H9 (cell line): Measurements from ENCODE around the gene POU2F1. TPM values are rescaled to one million over a fixed set of nuclear protein-coding genes. Genes with fewer than 3 reads are reported as not detected.

Experiments used
- DNase-seq: peaks from one replicate; pipeline ENCODE4 v3.0.0-alpha.2; 2017
- H2AFZ ChIP-seq: one replicate; pipeline ENCODE4 v1.6.1; 2013; ENCODE audit warnings: mild to moderate bottlenecking, low read length, control low read depth, moderate library complexity
- H2AK5ac ChIP-seq: 2 replicates; pipeline ENCODE4 v1.6.1; 2013; ENCODE audit warnings: low read length, control low read depth, mixed read lengths; ENCODE audit not compliant: insufficient read length
- H2BK120ac ChIP-seq: one replicate; pipeline ENCODE4 v1.6.1; 2013; ENCODE audit warnings: low read depth, mild to moderate bottlenecking, low read length, control low read depth, inconsistent platforms; ENCODE audit not compliant: poor library complexity, severe bottlenecking
- H2BK12ac ChIP-seq: 2 replicates; pipeline ENCODE4 v1.6.1; 2013; ENCODE audit warnings: low read length, control low read depth, mixed read lengths, low read depth; ENCODE audit not compliant: insufficient read length
- H2BK15ac ChIP-seq: 2 replicates; pipeline ENCODE4 v1.6.1; 2013; ENCODE audit warnings: low read depth, low read length, control low read depth
- H2BK20ac ChIP-seq: one replicate; pipeline ENCODE4 v1.6.1; 2013; ENCODE audit warnings: low read depth, mild to moderate bottlenecking, low read length, control low read depth, inconsistent platforms; ENCODE audit not compliant: poor library complexity, severe bottlenecking
- H2BK5ac ChIP-seq: 2 replicates; pipeline ENCODE4 v1.6.1; 2013; ENCODE audit warnings: low read length, control low read depth, mixed read lengths; ENCODE audit not compliant: insufficient read length
- H3K14ac ChIP-seq: 2 replicates; pipeline ENCODE4 v1.6.1; 2013; ENCODE audit warnings: low read length, control low read depth; ENCODE audit not compliant: insufficient read depth
- H3K18ac ChIP-seq: 2 replicates; pipeline ENCODE4 v1.6.1; 2013; ENCODE audit warnings: low read depth, mild to moderate bottlenecking, mixed read lengths, low read length, control low read depth; ENCODE audit not compliant: insufficient read length
- H3K23ac ChIP-seq: 2 replicates; pipeline ENCODE4 v1.6.1; 2013; ENCODE audit warnings: low read length, control low read depth, mixed read lengths, low read depth; ENCODE audit not compliant: insufficient read length
- H3K23me2 ChIP-seq: 2 replicates; pipeline ENCODE4 v1.6.1; 2013; ENCODE audit warnings: low read depth, mild to moderate bottlenecking, mixed read lengths, low read length, control low read depth; ENCODE audit not compliant: insufficient read length, poor library complexity, severe bottlenecking
- H3K27ac ChIP-seq: 2 replicates; pipeline ENCODE4 v1.5.1; 2013; ENCODE audit warnings: low read length, control low read depth, mixed read lengths, low read depth; ENCODE audit not compliant: insufficient read length
- H3K27me3 ChIP-seq: 2 replicates; pipeline ENCODE4 v1.6.1; 2013; ENCODE audit warnings: low read length, control low read depth, inconsistent platforms; ENCODE audit not compliant: insufficient read depth
- H3K4ac ChIP-seq: 2 replicates; pipeline ENCODE4 v1.6.1; 2013; ENCODE audit warnings: low read depth, mild to moderate bottlenecking, control low read depth, inconsistent platforms, low read length, moderate library complexity
- H3K4me1 ChIP-seq: 2 replicates; pipeline ENCODE4 v1.6.1; 2013; ENCODE audit warnings: low read length, control low read depth, inconsistent platforms; ENCODE audit not compliant: insufficient read depth
- H3K4me2 ChIP-seq: 2 replicates; pipeline ENCODE4 v1.6.1; 2013; ENCODE audit warnings: low read length, control low read depth, mixed read lengths; ENCODE audit not compliant: insufficient read length, insufficient read depth
- H3K56ac ChIP-seq: 2 replicates; pipeline ENCODE4 v1.6.1; 2013; ENCODE audit warnings: low read depth, mild to moderate bottlenecking, mixed read lengths, low read length, control low read depth; ENCODE audit not compliant: insufficient read length
- H3K79me1 ChIP-seq: 2 replicates; pipeline ENCODE4 v1.6.1; 2013; ENCODE audit warnings: low read depth, mild to moderate bottlenecking, moderate library complexity, low read length, control low read depth, inconsistent platforms; ENCODE audit not compliant: insufficient read depth, poor library complexity, severe bottlenecking
- H3K79me2 ChIP-seq: 2 replicates; pipeline ENCODE4 v1.6.1; 2013; ENCODE audit warnings: low read length, control low read depth, inconsistent platforms; ENCODE audit not compliant: insufficient read depth
- H3K9ac ChIP-seq: 2 replicates; pipeline ENCODE4 v1.6.1; 2013; ENCODE audit warnings: low read length, control low read depth, mixed read lengths; ENCODE audit not compliant: insufficient read length; ENCODE audit errors: extremely low read depth
- H3K9me3 ChIP-seq: one replicate; pipeline ENCODE4 v1.6.1; 2013; ENCODE audit warnings: low read depth, low read length, inconsistent platforms; ENCODE audit not compliant: control insufficient read depth
- H3T11ph ChIP-seq: one replicate; pipeline ENCODE4 v1.6.1; 2013; ENCODE audit warnings: mild to moderate bottlenecking, low read length, control low read depth, inconsistent platforms
- H4K20me1 ChIP-seq: one replicate; pipeline ENCODE4 v1.6.1; 2013; ENCODE audit not compliant: control insufficient read depth, insufficient read length, insufficient read depth
- H4K5ac ChIP-seq: 2 replicates; pipeline ENCODE4 v1.6.1; 2013; ENCODE audit warnings: low read depth, mild to moderate bottlenecking, mixed read lengths, low read length, control low read depth; ENCODE audit not compliant: insufficient read length
- H4K8ac ChIP-seq: replicated peaks from 2 replicates; pipeline ENCODE4 v1.6.1; 2013; ENCODE audit warnings: low read length, control low read depth, mixed read lengths, low read depth; ENCODE audit not compliant: insufficient read length
- H4K91ac ChIP-seq: 2 replicates; pipeline ENCODE4 v1.6.1; 2013; ENCODE audit warnings: low read depth, mild to moderate bottlenecking, moderate library complexity, mixed read lengths, low read length, control low read depth; ENCODE audit not compliant: insufficient read length
- H3K27ac Mint-ChIP-seq, 3 experiments: 2 replicates in 2 of 3; 3 replicates in 1 of 3; pipeline ENCODE4 v1.8.0; 2020 to 2021; ENCODE audit warnings: mixed read lengths in 3 of 3, mild to moderate bottlenecking in 1 of 3, moderate library complexity in 1 of 3
- H3K27me3 Mint-ChIP-seq: 2 replicates; pipeline ENCODE4 v1.8.0; 2021; ENCODE audit warnings: low read depth, mild to moderate bottlenecking, moderate library complexity, mixed read lengths
- H3K36me3 Mint-ChIP-seq, 3 experiments: 2 replicates in 2 of 3; 3 replicates in 1 of 3; pipeline ENCODE4 v1.8.0; 2020 to 2021; ENCODE audit warnings: low read depth in 3 of 3, mixed read lengths in 3 of 3; ENCODE audit not compliant: insufficient read depth in 1 of 3
- H3K4me1 Mint-ChIP-seq, 2 experiments: 2 replicates each; pipeline ENCODE4 v1.8.0; 2020; ENCODE audit warnings: mixed read lengths in 2 of 2
- H3K4me3 Mint-ChIP-seq, 2 experiments: 2 replicates in 1 of 2; 3 replicates in 1 of 2; pipeline ENCODE4 v1.8.0; 2020 to 2021; ENCODE audit warnings: mild to moderate bottlenecking in 2 of 2, mixed read lengths in 2 of 2, moderate library complexity in 1 of 2
- H3K9me3 Mint-ChIP-seq, 2 experiments: 2 replicates in 1 of 2; 3 replicates in 1 of 2; pipeline ENCODE4 v1.8.0; 2020; ENCODE audit warnings: mild to moderate bottlenecking in 2 of 2, mixed read lengths in 2 of 2, moderate library complexity in 1 of 2
- WGBS: extraction: QIAGEN DNeasy Blood & Tissue Kit; methylation state at CpG from one replicate; pipeline ENCODE4 v1.1.7; 2013; ENCODE audit warnings: missing lambda C conversion rate, low lambda C conversion rate, mixed read lengths; ENCODE audit not compliant: insufficient read length; ENCODE audit errors: extremely low coverage; 5-methylcytosine and 5-hydroxymethylcytosine counted together
- total RNA-seq: library from RNA; stranded (reverse); gene quantifications from 2 replicates; pipeline ENCODE4 v1.2.1, GENCODE V29; 2021
- TF ChIP-seq, protein P1 (sequence below): fragments of 200-600 bp; sonication (generic); conservative IDR thresholded peaks from 3 replicates; pipeline ENCODE4 v1.8.0; 2021; ENCODE audit warnings: antibody characterized with exemption, mild to moderate bottlenecking

POU2F1 gene
- total RNA-seq, 1 experiment from 2014 or later = 62.5 TPM

DNA sequence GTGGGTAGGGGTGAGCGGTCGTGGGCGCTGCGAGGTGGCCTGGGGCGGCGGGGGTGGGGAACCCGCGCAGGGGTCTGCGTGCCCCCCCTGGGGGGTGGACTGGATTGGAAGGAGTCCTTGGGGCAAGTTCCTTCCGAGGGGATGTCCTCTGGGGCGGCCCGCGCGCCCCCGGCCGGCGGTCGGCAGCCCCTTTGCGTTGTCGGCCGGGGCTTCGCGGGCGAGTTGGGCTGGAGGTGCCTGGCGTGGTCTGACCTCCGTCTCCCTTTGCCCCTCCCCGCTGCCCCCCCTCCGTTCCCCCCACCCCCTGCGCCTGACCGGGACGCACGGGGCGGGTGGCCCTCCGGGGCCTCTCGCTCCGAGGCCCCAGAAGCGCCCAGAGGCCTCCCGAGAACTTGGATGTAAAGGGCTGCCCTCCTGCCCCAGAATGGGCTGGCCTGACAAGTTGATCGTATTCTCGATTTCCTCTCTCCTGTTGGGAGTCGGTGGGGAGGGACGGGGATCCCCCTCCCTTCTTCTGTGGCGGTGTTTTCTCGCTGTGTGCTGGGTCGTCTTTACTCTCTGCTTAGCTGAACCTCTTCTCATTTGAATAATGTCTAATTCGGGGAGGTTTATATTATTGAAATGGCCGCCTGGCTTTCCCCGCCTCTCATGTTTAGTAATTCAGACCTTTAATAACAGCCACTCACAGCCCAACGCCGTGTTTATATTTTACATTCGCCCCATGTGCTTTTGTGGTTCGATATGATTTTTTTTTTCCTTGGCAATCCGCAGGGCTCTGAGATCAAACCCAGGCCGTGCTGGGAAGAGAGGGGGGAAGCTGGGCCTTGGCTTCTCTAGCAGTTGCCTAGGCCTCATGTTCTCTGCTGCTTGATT lies 1.3 kb downstream of the POU2F1 start:
- Histone ChIP-seq H3K79me1 (no peaks in the 10 kb centered on the region), H3K9me3 (no peaks in the 10 kb centered on the region), H4K8ac (no peak overlapping the region), H3K9ac (peak overlapping the region; percentile 77), H3K56ac (no peak overlapping the region), H3K14ac (peak overlapping the region; percentile 8), H3K4me2 (peak overlapping the region; percentile 73), H2AK5ac (no peak overlapping the region), H2BK12ac (no peak overlapping the region), H4K91ac (no peak overlapping the region), H2BK15ac (no peak overlapping the region), H3K27ac (peak overlapping the region; percentile 11), H3K4ac (no peak overlapping the region), H4K5ac (no peak overlapping the region), H3T11ph (no peak overlapping the region), H3K18ac (no peak overlapping the region), H3K27me3 (no peaks in the 10 kb centered on the region), H3K4me1 (no peaks in the 10 kb centered on the region; the same call in 1 of the 2 replicates), H3K79me2 (peaks cover 30% of the 10 kb centered on the region; the same call in 1 of the 2 replicates), H2BK120ac (no peak overlapping the region), H2AFZ (no peak overlapping the region), H3K23ac (no peak overlapping the region), H4K20me1 (no peaks in the 10 kb centered on the region), H2BK5ac (no peak overlapping the region), H2BK20ac (no peak overlapping the region), H3K23me2 (peaks cover 3% of the 10 kb centered on the region)
- peak; percentile 62 for DNase-seq
- Mint-ChIP-seq H3K27me3 (no peaks in the 10 kb centered on the region), H3K27ac (peak overlapping the region; percentile 97 to 99 (median 99)), H3K4me1 (peaks cover 54 to 55% of the 10 kb centered on the region in 2 experiments), H3K9me3 (peaks cover under 1 to 3% of the 10 kb centered on the region in 2 experiments; a peak in 4 of 5 replicates), H3K36me3 (peaks cover 0 to 1% (median under 1%) of the 10 kb centered on the region in 3 experiments; a peak in 3 of 7 replicates), H3K4me3 (peak overlapping the region; percentile 90 to 96)
- no CpG with 5 or more reads among the region's 54 CpGs for WGBS
- TF ChIP-seq, protein P1, sequence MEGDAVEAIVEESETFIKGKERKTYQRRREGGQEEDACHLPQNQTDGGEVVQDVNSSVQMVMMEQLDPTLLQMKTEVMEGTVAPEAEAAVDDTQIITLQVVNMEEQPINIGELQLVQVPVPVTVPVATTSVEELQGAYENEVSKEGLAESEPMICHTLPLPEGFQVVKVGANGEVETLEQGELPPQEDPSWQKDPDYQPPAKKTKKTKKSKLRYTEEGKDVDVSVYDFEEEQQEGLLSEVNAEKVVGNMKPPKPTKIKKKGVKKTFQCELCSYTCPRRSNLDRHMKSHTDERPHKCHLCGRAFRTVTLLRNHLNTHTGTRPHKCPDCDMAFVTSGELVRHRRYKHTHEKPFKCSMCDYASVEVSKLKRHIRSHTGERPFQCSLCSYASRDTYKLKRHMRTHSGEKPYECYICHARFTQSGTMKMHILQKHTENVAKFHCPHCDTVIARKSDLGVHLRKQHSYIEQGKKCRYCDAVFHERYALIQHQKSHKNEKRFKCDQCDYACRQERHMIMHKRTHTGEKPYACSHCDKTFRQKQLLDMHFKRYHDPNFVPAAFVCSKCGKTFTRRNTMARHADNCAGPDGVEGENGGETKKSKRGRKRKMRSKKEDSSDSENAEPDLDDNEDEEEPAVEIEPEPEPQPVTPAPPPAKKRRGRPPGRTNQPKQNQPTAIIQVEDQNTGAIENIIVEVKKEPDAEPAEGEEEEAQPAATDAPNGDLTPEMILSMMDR = no peak
